OCI-LY1 (cell line): Measurements from ENCODE around the gene PRKAR1A.

Experiments
- EZH2 ChIP-seq: fragments of 200-600 bp; sonication (generic), shearing (Covaris generic); IDR thresholded peaks from 2 replicates; pipeline ENCODE4 v1.8.0; 2017; ENCODE audit warnings: borderline replicate concordance, mixed run types, mild to moderate bottlenecking, antibody characterized with exemption, low read length, moderate library complexity, mixed read lengths
- TF ChIP-seq, protein P1 (sequence below): fragments of 200-600 bp; sonication (generic), shearing (Covaris generic); IDR thresholded peaks from 2 replicates; pipeline ENCODE4 v1.5.1; 2017; ENCODE audit warnings: mild to moderate bottlenecking, antibody characterized with exemption, low read length, moderate library complexity, mixed read lengths

- TF ChIP-seq, protein P1, sequence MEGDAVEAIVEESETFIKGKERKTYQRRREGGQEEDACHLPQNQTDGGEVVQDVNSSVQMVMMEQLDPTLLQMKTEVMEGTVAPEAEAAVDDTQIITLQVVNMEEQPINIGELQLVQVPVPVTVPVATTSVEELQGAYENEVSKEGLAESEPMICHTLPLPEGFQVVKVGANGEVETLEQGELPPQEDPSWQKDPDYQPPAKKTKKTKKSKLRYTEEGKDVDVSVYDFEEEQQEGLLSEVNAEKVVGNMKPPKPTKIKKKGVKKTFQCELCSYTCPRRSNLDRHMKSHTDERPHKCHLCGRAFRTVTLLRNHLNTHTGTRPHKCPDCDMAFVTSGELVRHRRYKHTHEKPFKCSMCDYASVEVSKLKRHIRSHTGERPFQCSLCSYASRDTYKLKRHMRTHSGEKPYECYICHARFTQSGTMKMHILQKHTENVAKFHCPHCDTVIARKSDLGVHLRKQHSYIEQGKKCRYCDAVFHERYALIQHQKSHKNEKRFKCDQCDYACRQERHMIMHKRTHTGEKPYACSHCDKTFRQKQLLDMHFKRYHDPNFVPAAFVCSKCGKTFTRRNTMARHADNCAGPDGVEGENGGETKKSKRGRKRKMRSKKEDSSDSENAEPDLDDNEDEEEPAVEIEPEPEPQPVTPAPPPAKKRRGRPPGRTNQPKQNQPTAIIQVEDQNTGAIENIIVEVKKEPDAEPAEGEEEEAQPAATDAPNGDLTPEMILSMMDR: no peak
- no peak for TF ChIP-seq EZH2
These were observed 53.6 kb downstream of the PRKAR1A start for GRCh38 chr17:68565661-68566441.
